GM19023 (cell line): ENCODE data around the gene CYLD.

ENCODE experiments used
- ATAC-seq: cut with Tn5 transposase; IDR thresholded peaks from one replicate; pipeline ENCODE4 v1.9.1; 2021; ENCODE audit warnings: mild to moderate bottlenecking, moderate library complexity; ENCODE audit not compliant: unreplicated experiment

CYLD gene

DNA sequence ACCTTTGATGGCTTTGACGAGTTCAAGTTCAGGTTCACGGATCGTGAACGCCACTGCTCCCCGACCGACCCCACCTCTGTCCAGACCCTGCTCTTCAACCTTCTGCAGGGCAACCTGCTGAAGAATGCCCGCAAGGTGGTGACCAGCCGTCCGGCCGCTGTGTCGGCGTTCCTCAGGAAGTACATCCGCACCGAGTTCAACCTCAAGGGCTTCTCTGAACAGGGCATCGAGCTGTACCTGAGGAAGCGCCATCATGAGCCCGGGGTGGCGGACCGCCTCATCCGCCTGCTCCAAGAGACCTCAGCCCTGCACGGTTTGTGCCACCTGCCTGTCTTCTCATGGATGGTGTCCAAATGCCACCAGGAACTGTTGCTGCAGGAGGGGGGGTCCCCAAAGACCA is 30.8 kb upstream of the CYLD start:
- ATAC-seq: no peak

GRCh38 chr16:50711862-50712559 is 29.9 kb upstream of the CYLD start:
- ATAC-seq: no peak

DNA sequence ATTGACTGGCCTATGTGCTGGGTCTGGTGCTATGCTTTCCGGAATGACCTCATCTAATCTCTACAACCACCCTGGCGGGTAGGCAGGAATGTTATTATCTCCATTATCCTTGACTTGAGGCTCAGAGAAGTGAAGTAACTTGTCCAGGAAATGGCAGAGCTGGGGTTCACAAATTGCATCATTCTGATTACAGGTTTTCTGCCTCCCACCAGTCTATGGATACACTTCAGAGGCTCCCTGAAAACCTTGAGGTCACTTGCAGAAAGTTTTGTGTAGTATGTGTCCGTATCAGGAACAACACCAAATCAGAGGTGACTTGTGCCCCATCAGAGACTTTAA is 29.4 kb upstream of the CYLD start:
- no peak for ATAC-seq

DNA sequence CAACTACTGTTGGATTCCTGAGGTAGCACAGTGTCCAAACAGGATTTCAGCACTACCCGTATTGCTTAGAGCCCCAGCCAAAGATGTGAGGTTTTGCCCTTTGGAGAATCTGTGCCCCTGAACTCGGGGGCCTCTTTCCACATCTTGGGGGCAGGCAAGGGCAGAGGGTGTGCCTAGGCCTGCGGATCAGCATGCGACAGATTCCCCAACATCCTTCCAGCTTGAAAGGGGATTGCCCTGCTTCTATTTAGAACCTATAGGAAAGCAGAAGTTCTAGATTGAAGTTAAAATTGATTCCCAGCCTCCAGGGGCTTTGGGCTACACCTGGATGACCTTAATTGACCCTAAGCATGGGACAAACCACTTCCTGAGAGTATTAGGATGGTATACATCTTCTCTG is 28.9 kb upstream of the CYLD start:
- no peak for ATAC-seq

DNA sequence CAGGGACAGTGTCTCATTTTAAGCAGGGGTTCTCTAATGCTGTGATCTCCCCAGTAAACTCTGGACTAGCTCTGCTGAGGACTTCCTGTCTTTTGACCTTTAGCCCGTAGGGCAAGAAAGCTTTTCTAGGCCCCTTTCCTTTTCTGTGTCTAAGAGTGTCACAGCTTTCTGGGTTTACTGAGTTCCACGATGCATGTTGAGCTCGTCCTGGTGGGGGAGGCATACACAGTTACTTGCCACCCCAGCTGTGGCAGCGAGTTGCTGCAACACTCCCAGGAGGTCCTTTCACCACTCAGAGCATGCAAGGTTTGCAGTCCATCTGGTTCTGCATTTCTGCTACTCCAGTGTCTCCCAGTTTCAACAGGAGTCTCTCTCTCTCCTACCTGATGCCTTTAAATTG is 24.8 kb upstream of the CYLD start:
- no peak for ATAC-seq

GRCh38 chr16:50717494-50717893 is 24.4 kb upstream of the CYLD start:
- no peak for ATAC-seq

- ATAC-seq: no peak
Measured at GRCh38 chr16:50718061-50718760, 23.7 kb upstream of the CYLD start.

- no peak for ATAC-seq
Measured at GRCh38 chr16:50718761-50719400, 23.0 kb upstream of the CYLD start.

DNA sequence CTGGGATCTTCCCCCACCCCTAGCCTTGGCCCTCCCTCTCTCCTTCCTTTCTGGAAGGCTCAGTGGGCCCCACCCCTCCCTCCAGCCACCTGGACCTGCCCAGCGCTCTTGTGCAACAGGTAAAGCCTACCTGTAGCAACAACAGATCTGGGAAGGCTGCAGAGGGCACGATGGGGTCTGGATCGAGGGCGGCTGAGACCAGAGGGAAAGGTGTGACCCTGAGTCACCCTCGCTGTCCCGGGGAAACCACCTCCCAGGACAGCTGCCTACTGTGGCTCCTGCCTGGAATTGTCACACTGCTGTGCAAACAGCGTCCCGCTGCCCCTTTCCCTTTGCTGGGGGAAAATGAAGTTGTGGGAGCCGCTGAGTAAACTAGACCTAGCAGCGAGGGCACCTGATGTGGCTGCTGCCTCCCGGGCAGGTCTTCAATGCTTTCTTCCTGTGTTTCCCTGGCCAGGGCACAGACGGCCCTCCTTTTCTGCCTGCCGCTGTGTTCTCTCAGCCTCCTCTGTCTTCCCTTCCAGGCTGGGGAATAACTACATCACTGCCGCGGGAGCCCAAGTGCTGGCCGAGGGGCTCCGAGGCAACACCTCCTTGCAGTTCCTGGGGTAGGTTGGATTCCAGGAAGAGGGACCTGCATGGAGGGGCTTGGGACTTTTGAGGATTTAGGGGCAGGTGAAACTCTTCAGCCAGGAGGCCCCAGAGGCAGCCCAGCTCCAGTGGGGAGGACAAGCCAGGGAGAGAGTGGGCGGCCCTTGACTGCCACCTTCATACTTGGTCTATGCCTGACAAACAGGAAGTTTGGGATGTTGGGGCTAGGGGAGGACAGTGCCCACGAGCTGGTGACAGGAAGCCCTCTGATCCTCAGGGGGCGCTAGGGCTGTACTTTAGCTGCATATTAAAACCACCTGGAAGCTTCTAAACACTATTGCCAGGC is 22.2 kb upstream of the CYLD start:
- no peak for ATAC-seq

DNA sequence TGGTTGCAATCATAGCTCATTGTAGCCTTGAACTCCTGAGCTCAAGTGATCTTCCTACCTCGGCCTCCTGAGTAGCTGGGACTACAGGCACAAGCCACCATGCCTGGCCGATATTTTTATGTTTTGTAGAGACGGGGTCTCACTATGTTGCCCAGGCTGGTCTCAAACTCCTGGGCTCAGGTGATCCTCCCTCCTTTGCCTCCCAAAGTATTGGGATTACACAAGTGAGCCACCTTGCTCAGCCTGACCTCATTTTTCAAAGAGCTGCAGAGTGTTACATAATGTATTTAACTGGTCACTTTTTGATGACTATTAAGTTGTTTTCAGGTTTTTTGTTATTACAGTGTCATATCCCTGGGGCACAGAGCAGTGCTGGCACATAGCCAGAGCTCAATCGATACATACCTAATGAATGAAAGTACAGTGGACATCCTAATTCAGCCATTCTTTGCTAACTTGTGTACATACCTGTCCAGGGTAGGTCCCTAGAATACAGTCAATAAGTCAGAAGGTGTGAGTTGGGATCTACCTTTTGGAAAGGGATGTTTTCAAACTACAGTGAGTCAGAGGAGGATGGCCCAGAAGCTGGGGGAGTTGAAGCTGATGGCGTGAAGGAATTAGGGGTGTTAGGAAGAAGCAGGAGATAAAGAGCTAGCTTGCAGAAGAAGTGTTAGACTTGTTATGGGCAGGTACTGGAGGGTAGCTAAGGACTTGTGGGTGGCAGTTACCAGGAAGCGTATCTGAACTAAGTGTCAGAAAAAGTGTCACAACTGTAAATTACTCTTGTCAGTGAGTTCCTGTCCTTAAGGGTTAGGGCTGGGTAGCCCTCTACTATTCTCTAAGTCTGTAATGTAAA is 20.1 kb upstream of the CYLD start:
- no peak for ATAC-seq

- no peak for ATAC-seq
Measured at GRCh38 chr16:50722405-50722737, 19.5 kb upstream of the CYLD start.

- no peak for ATAC-seq
Measured at GRCh38 chr16:50722960-50723359, 18.9 kb upstream of the CYLD start.

DNA sequence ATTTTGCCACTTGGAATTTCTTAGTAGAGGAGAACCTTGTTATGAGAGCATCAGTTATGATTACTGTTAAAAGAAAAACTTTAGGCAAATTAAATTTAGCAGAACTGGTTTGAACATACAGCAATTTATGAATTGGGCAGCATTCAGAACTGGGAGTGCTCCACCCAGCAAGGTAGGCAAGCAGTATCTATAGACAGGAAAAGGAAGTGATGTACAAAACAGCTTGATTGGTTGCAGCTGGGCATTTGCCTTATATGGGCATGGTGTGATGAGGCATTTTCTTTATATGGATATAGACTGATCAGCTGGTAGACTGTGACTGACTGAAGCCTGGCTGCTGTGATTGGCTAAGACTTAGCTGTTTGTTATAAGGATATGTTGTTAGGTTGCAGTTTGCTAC is 17.6 kb upstream of the CYLD start:
- ATAC-seq: no peak

DNA sequence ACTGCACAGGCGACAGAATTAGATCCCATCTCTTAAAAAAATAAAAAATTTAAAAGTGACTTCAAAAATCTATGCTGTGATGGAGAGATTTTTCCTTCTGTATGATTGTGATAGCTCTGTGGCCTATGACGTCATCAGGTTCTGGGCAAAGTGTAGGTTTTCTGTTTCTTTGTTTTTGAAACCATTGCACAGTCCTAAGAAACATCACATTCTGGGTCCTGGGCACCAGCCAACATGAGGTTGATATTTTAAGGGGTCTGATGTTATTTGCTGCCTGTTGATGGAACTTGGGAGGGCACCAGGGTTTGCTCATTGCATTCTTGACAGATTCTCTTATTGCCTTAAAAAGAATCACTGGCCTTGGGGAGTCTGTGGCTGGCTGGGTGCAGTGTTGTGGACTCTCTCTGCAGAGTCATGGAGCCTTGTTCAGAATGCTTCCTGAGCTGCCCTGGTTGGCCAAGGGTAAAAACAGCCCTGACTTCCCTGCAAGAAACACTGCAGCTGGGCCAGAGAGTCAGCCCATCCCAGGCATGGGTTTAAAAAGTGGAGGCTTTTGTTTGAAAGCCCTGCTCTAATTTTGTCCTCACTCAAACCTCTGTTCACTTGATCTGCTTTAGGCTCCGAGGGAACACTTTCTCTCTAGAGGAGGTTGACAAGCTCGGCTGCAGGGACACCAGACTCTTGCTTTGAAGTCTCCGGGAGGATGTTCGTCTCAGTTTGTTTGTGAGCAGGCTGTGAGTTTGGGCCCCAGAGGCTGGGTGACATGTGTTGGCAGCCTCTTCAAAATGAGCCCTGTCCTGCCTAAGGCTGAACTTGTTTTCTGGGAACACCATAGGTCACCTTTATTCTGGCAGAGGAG is 10.5 kb upstream of the CYLD start:
- ATAC-seq: no peak

DNA sequence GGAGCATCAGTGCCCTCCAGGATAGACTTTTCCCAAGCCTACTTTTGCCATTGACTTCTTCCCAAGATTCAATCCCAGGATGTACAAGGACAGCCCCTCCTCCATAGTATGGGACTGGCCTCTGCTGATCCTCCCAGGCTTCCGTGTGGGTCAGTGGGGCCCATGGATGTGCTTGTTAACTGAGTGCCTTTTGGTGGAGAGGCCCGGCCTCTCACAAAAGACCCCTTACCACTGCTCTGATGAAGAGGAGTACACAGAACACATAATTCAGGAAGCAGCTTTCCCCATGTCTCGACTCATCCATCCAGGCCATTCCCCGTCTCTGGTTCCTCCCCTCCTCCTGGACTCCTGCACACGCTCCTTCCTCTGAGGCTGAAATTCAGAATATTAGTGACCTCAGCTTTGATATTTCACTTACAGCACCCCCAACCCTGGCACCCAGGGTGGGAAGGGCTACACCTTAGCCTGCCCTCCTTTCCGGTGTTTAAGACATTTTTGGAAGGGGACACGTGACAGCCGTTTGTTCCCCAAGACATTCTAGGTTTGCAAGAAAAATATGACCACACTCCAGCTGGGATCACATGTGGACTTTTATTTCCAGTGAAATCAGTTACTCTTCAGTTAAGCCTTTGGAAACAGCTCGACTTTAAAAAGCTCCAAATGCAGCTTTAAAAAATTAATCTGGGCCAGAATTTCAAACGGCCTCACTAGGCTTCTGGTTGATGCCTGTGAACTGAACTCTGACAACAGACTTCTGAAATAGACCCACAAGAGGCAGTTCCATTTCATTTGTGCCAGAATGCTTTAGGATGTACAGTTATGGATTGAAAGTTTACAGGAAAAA is 9.7 kb upstream of the CYLD start:
- no peak for ATAC-seq

DNA sequence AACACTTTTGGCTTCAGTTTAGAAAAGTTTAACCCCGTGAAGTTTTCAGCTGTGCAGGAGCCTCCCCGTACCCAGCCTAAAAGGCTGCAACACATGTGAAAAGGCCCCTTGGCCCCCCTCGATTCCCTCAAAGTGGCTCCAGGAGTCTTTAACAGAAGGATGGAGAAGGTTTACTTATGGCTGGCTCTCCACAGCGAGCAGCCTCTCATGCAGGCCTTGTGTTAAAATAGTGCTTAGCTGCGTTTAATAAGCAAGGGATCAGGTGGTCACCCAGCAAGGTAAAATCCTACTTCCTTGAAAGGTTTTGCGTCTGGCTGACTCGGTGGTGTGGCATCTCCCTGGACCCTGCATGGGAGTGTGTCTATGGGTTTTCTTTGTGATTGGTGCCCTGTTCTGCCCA is 8.4 kb upstream of the CYLD start:
- no peak for ATAC-seq

- ATAC-seq: no peak
Measured at GRCh38 chr16:50735629-50736122, 6.2 kb upstream of the CYLD start.

DNA sequence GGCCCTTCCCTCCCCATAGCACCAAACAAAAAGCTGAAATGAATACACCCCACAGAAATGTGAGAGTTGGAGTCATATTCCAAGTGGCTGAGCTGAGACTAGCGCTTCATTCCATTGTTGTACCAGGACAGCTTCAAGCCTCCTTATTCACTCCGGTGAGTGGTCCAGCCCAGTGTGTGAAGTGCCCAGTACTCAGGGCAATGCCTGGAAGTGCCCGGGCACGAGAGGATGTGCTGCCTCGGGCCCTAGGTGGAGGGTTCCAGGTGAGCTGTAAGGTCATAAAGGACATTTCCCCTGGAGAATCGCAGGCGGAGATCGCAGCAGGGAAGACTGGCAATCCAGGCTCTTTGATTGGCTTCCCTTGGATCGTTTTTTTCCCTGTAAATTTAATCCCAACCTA is 5.4 kb upstream of the CYLD start:
- ATAC-seq: no peak
